A549 (cell line): ENCODE results near the gene SINHCAF.

Experiments
- EP300 ChIP-seq, 2 experiments: fragments of >200 bp; sonication (Bioruptor Twin); formaldehyde crosslinking; IDR thresholded peaks; 2 replicates in 1 of 2; 3 replicates in 1 of 2; pipeline ENCODE4 v1.6.1; 2016 to 2017
- FOSB ChIP-seq: fragments of 250-450 bp; sonication (Bioruptor Pico); IDR thresholded peaks from 2 replicates; pipeline ENCODE4 v1.5.0; 2020; ENCODE audit warnings: mild to moderate bottlenecking, moderate library complexity
- NFE2L2 ChIP-seq: fragments of 150-350 bp; conservative IDR thresholded peaks from 2 replicates; pipeline ENCODE4 v1.6.1; 2014; ENCODE audit warnings: low read length
- PHF8 ChIP-seq: fragments of 200-600 bp; sonication (generic); IDR thresholded peaks from 2 replicates; pipeline ENCODE4 v1.6.1; 2016; ENCODE audit warnings: low read depth, mild to moderate bottlenecking, antibody characterized with exemption, moderate library complexity, borderline replicate concordance
- POLR2A ChIP-seq: IDR thresholded peaks from 2 replicates; pipeline ENCODE4 v1.6.1; 2012; ENCODE audit warnings: mild to moderate bottlenecking, low read length
- RAD21 ChIP-seq, 2 experiments: fragments of >200 bp in 1 of 2; sonication (Bioruptor Twin) in 1 of 2; formaldehyde crosslinking in 1 of 2; IDR thresholded peaks in 1 of 2; conservative IDR thresholded peaks in 1 of 2; 2 replicates in 1 of 2; 3 replicates in 1 of 2; pipeline ENCODE4 v1.6.1; 2012 to 2018; ENCODE audit warnings: inconsistent platforms in 1 of 2
- ZNF302 ChIP-seq: fragments of 250-450 bp; sonication (Bioruptor Pico); IDR thresholded peaks from 2 replicates; pipeline ENCODE4 v1.9.0; 2021; ENCODE audit warnings: inconsistent platforms, mild to moderate bottlenecking, moderate library complexity
- TF ChIP-seq, protein P1 (sequence below): fragments of >200 bp; sonication (Bioruptor Twin); formaldehyde crosslinking; IDR thresholded peaks from 3 replicates; pipeline ENCODE4 v1.5.1; 2016
- TF ChIP-seq, protein P2 (sequence below): fragments of >200 bp; sonication (Bioruptor Twin); formaldehyde crosslinking; IDR thresholded peaks from 3 replicates; pipeline ENCODE4 v1.6.1; 2016
- TF ChIP-seq, protein P3 (sequence below): IDR thresholded peaks from 2 replicates; pipeline ENCODE4 v1.6.1; 2012

DNA sequence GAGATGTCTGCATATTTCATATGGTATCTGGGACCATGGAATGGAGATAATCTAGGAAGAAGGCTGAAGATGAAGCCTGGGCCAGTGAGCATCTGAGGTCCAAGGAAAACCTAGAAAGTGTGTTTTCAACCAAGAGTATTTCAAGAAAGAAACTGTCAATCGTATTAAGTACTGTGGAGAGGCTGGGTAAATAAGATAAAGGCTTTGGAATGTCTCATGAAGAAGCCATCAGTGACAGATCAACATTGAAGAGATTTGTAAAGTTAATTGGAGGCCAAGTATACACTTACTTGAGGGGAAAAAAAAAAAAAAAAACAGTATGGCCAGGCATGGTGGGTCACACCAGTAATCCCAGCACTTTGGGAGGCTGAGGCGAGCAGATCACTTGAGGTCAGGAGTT, 48.9 kb downstream of the SINHCAF start:
- TF ChIP-seq ZNF302 (CRISPR knock-in tag) (no peak), EP300 (IDR thresholded peaks at IDR 0.05) (no peak), FOSB (CRISPR knock-in tag) (no peak), NFE2L2 (no peak), PHF8 (no peak), POLR2A (no peak), RAD21 (conservative IDR thresholded peaks at IDR 0.05 in 1 of 2, IDR thresholded peaks at IDR 0.05 in 1 of 2) (no peak)
- TF ChIP-seq, protein P1, sequence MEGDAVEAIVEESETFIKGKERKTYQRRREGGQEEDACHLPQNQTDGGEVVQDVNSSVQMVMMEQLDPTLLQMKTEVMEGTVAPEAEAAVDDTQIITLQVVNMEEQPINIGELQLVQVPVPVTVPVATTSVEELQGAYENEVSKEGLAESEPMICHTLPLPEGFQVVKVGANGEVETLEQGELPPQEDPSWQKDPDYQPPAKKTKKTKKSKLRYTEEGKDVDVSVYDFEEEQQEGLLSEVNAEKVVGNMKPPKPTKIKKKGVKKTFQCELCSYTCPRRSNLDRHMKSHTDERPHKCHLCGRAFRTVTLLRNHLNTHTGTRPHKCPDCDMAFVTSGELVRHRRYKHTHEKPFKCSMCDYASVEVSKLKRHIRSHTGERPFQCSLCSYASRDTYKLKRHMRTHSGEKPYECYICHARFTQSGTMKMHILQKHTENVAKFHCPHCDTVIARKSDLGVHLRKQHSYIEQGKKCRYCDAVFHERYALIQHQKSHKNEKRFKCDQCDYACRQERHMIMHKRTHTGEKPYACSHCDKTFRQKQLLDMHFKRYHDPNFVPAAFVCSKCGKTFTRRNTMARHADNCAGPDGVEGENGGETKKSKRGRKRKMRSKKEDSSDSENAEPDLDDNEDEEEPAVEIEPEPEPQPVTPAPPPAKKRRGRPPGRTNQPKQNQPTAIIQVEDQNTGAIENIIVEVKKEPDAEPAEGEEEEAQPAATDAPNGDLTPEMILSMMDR = no peak
- TF ChIP-seq, protein P2, sequence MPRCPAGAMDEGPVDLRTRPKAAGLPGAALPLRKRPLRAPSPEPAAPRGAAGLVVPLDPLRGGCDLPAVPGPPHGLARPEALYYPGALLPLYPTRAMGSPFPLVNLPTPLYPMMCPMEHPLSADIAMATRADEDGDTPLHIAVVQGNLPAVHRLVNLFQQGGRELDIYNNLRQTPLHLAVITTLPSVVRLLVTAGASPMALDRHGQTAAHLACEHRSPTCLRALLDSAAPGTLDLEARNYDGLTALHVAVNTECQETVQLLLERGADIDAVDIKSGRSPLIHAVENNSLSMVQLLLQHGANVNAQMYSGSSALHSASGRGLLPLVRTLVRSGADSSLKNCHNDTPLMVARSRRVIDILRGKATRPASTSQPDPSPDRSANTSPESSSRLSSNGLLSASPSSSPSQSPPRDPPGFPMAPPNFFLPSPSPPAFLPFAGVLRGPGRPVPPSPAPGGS = no peak
- TF ChIP-seq, protein P3, sequence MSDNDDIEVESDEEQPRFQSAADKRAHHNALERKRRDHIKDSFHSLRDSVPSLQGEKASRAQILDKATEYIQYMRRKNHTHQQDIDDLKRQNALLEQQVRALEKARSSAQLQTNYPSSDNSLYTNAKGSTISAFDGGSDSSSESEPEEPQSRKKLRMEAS = no peak
